HG02973 (cell line): ENCODE measurements around the gene CX3CL1.
"Not testable (repeated sequence)": the region's sequence is repeated elsewhere in the genome, so short reads cannot be mapped to it uniquely, and the experiment has no call there.

Experiments used
- ATAC-seq: cut with Tn5 transposase; IDR thresholded peaks from one replicate; pipeline ENCODE4 v1.9.1; 2021; ENCODE audit warnings: moderate library complexity; ENCODE audit not compliant: unreplicated experiment

The CX3CL1 gene

DNA sequence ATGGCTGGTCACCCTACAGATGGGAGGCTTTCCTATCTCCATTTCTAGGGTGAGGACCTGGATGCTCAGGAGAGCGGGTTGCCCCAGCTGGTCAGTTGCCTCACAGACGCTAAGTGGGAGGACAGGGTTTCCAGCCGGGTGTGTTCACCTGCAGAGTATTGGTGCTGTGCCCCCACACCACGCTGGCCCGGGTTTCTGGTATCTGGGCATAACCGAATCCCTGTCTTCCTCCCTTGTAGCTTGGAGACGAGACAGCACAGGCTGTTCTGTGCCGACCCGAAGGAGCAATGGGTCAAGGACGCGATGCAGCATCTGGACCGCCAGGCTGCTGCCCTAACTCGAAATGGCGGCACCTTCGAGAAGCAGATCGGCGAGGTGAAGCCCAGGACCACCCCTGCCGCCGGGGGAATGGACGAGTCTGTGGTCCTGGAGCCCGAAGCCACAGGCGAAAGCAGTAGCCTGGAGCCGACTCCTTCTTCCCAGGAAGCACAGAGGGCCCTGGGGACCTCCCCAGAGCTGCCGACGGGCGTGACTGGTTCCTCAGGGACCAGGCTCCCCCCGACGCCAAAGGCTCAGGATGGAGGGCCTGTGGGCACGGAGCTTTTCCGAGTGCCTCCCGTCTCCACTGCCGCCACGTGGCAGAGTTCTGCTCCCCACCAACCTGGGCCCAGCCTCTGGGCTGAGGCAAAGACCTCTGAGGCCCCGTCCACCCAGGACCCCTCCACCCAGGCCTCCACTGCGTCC is 9.7 kb downstream of the CX3CL1 start:
- ATAC-seq: no peak

DNA sequence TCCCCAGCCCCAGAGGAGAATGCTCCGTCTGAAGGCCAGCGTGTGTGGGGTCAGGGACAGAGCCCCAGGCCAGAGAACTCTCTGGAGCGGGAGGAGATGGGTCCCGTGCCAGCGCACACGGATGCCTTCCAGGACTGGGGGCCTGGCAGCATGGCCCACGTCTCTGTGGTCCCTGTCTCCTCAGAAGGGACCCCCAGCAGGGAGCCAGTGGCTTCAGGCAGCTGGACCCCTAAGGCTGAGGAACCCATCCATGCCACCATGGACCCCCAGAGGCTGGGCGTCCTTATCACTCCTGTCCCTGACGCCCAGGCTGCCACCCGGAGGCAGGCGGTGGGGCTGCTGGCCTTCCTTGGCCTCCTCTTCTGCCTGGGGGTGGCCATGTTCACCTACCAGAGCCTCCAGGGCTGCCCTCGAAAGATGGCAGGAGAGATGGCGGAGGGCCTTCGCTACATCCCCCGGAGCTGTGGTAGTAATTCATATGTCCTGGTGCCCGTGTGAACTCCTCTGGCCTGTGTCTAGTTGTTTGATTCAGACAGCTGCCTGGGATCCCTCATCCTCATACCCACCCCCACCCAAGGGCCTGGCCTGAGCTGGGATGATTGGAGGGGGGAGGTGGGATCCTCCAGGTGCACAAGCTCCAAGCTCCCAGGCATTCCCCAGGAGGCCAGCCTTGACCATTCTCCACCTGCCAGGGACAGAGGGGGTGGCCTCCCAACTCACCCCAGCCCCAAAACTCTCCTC is 10.4 kb downstream of the CX3CL1 start:
- no peak for ATAC-seq

DNA sequence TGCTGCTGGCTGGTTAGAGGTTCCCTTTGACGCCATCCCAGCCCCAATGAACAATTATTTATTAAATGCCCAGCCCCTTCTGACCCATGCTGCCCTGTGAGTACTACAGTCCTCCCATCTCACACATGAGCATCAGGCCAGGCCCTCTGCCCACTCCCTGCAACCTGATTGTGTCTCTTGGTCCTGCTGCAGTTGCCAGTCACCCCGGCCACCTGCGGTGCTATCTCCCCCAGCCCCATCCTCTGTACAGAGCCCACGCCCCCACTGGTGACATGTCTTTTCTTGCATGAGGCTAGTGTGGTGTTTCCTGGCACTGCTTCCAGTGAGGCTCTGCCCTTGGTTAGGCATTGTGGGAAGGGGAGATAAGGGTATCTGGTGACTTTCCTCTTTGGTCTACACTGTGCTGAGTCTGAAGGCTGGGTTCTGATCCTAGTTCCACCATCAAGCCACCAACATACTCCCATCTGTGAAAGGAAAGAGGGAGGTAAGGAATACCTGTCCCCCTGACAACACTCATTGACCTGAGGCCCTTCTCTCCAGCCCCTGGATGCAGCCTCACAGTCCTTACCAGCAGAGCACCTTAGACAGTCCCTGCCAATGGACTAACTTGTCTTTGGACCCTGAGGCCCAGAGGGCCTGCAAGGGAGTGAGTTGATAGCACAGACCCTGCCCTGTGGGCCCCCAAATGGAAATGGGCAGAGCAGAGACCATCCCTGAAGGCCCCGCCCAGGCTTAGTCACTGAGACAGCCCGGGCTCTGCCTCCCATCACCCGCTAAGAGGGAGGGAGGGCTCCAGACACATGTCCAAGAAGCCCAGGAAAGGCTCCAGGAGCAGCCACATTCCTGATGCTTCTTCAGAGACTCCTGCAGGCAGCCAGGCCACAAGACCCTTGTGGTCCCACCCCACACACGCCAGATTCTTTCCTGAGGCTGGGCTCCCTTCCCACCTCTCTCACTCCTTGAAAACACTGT is 11.3 kb downstream of the CX3CL1 start:
- no peak for ATAC-seq

DNA sequence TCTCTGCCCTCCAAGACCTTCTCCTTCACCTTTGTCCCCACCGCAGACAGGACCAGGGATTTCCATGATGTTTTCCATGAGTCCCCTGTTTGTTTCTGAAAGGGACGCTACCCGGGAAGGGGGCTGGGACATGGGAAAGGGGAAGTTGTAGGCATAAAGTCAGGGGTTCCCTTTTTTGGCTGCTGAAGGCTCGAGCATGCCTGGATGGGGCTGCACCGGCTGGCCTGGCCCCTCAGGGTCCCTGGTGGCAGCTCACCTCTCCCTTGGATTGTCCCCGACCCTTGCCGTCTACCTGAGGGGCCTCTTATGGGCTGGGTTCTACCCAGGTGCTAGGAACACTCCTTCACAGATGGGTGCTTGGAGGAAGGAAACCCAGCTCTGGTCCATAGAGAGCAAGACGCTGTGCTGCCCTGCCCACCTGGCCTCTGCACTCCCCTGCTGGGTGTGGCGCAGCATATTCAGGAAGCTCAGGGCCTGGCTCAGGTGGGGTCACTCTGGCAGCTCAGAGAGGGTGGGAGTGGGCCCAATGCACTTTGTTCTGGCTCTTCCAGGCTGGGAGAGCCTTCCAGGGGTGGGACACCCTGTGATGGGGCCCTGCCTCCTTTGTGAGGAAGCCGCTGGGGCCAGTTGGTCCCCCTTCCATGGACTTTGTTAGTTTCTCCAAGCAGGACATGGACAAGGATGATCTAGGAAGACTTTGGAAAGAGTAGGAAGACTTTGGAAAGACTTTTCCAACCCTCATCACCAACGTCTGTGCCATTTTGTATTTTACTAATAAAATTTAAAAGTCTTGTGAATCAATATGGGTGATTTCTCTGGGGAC is 12.2 kb downstream of the CX3CL1 start:
- no peak for ATAC-seq

DNA sequence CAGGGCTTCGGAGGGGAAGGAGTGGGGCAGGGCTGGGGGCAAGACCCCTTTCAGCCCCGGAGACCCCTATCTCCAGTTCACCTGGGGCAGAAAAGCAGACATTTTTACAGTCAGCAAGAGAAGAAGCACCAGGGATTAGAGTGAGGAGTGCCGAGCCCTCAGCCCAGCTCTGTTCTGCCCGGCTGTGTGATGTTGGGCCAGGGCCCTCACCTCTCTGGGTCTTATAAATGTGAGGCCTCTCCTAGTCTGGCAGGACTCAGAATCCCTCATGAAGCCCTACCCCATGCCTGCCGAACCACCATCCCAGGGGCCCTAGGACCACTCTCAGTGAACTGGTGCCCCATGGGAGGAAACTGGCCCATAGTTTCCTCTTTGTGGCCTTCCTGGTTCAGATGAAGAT is 12.8 kb downstream of the CX3CL1 start:
- ATAC-seq: no peak

DNA sequence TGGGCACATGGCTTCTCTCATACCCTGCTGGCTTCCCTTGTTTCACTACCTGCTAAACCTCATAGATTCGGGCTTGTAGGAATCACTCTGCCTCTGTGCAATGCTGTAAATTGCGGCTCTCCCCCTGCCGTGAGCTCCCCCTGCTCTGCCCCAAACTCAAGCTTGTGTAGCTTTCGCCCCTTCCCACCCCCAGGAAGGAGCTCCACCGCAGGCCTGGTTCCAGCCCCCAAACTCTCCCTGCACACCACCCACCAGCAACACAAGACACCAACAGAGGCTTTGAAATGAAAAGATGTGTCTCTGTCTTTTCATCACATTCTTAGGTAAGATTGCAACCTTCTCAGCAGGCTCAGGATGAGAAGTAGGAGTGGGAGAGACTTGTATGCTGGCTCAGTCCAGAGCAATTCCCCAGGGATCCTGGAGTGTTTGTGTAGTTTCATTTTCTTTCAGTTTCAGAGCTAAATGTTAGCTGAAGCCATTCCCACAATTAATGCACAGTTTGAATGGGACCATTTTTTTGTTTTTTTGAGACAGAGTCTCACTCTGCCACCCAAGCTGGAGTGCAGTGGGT is 14.2 kb downstream of the CX3CL1 start:
- ATAC-seq: no peak

DNA sequence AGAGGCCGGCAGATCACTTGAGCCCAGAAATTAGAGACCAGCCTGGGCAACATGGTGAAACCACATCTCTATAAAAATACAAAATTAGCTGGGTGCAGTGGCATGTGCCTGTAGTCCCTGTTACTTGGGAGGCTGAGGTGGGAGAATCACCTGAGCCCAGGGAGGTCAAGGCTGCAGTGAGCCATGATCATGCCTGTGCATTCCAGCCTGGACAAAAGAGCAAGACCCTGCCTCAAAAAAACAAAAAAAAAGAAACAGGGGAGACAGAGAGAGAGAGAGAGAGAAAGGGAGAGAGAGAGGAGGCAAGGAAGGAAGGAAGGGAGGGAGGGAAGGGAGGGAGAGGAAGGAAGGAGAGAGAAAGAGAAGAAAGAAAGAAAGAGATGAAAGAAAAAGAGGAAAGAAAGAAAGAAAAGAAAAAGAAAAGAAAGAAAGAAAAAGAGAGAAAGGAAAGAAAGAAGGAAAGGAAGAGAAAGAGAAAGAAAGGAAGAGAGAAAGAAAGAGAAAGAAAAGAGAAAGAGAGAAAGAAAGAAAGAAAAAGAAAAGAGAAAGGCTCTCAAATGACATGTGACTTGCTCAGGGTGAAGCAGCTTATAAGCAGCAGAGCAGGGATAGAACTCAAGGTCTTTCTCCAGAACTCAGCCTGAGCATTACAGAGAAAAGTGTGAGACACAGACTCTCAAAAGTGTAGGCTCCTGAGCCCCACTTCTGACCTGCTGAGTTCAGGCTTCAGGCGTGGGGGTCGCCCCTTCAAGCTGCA is 15.5 kb downstream of the CX3CL1 start:
- ATAC-seq: peak; percentile 30

DNA sequence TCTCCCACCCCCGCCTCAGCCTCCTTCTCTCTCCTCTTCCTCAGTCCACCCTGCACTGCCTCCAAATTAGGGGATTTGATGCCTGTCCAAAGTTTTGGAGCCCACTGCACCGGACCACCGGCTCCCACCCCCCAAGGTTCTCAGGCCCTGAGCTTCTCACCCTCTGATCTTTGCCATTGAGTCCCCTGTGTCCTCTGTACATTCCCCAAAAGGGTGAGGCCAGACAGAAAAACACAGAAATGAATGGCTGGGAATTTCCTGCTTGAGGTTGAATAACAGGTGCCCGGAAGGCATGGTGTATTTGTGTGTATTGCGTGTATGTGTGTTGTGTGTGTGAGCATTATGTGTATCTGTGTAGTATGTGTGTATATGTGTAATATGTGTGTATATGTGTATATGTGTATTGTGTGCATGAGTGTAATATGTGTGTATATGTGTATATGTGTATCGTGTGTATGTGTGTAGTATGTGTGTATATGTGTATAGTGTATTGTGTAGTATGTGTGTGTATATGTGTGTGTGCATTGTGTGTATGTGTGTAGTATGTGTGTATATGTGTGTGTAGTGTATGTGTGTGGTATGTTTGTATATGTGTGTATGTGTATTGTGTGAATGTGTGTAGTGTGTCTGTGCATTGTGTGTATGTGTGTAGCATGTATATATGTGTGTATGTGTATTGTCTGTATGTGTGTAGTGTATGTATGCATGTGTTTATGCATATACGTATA is 16.2 kb downstream of the CX3CL1 start:
- ATAC-seq: peak; percentile 52

DNA sequence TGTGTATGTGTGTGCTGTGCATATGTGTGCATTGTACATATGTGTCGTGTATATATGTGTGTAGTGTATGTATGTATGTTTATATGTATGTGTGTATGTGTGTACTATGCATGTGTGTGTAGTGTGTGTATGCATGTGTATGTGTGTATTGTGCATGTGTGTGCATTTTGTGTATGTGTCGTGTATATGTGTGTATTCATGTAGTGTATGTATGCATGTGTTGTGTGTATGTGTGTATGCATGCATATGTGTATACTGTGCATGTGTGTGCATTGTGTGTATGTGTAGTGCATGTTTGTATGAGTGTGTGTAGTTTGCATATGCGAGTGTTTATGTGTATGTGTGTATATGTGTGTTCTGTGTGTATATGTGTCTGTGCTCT is 16.8 kb downstream of the CX3CL1 start:
- no peak for ATAC-seq

DNA sequence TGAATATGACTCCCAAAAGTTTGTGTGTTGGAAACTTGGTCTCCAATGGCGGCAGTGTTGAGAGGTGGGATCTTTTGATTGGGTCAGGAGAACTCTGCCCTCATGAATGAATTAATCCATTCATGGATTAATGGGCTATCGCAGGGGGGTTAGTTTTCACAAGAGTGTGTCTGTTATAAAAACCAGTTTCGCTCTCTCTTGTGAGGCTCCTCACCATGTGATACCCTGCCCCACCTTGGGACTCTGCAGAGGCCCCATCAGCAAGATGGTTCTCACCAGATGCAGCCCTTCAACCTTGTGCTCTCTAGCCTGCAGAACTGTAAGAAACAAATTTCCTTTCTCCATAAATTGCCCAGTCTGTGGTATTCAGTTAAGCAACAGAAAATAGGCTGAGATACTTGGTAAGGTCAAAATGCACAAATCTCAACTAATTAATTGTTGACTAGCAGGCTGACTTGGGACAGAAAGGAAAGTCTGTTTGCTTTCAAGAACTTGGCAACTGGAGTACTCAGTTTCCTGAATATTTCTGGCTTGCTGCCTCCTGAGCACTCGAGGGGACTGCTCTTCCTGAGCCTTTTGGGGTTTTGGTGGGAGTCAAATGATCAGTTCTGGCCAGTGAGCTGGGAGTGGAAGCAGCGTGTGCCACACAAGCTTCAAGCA is 18.5 kb downstream of the CX3CL1 start:
- ATAC-seq: no peak

DNA sequence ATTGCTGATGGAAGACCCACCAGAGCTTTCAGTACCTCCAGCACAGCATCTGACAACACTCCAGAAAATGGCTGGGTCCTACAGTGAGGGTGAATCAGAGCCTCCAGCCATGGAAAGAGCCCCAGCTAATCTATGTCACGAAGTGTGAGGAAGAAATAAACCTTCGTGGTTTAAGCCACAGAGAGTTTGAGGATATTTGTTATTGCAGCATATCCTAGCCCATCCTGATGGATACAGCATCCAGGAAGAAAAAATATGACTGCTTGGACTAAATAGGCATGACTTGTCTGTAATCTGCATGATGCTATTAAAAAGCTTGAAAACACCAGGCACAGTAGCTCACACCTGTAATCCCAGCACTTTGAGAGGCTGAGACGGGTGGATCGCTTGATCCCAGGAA is 19.0 kb downstream of the CX3CL1 start:
- ATAC-seq: no peak

DNA sequence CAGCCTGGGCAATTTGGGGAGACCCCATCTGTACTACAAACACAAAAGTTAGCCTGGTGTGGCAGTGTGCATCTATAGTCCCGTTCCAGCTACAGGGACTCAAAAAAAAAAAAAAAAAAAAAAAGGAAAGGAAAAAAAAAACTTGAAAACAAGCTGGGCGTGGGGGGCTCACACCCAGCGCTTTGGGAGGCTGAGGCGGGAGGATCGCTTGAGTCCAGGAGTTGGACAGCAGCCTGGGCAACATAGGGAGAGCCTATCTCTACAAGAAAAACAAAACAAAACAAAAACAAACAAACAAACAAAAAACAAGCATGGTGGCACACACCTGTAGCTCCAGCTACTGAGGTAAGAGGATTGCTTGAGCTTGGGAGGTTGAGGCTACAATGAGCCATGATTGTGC is 19.4 kb downstream of the CX3CL1 start:
- no peak for ATAC-seq

DNA sequence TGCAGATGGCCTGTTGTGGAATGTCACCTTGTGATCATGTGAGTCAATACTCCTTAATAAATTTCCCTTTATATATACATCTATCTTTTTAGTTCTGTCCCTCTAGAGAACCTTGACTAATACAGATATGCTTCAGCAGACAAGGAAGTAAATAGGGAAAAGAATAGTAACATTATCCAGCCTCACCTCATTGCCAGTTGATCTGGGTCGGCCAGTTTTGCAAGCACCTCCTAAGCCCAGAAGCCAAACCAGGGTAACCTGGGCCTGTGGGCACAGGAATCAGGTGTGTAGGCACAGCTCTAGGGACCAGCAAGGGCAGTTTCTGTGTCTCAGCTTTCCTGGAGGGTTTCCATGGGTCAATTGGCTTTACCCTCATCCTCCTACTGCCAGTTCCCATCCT is 20.4 kb downstream of the CX3CL1 start:
- no peak for ATAC-seq

DNA sequence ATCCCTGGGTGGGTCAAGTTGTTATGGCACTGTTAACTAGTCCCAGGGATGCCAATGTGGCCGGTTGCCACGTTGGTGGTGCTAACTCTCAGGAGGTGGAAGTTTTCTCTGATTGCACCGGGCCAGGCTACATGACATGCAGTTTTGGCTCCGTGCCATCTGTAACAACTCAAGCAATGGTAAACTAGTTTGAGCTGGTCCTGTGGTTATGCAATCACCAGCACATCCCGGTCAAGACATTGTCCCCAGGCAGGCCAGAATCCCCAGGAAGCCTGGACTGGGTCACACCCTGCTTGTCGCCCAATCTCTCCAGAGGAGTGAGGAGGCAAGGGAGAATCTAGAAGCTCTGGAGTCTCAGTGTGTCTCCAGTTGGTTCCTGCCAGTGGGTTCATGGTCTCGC is 22.2 kb downstream of the CX3CL1 start:
- no peak for ATAC-seq

DNA sequence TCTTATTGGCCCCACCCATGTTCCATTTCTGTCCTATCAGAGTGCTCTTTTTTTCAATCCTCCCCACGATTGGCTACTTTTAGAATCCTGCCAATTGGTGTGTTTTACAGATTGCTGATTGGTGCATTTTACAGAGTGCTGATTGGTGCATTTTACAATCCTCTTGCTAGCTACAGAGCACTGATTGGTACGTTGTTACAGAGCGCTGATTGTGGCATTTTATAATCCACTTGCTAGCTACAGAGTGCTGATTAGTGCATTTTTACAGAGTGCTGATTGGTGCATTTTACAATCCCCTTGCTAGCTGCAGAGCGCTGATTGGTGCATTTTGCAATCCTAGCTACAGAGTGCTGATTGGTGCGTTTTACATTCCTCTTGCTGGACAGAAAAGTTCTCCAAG is 22.7 kb downstream of the CX3CL1 start:
- ATAC-seq: no peak

DNA sequence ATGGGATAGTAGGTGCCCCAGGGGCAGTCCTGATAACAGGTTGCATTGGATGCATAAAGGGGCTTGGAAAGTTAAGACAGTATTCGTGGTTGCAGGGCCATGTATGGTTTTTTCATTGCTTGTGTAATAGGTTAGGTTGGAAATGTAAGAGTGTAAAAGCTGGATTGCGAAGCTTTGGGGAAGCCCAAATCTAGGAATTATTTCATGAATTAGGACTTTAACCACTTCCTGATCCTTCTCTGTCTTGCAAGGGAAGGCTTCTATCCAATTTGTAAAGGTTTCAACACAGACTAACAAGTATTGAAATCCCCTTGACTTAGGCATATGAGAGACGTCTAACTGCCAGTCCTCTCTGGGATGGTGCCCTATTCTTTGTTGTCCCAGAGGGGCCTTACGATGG is 24.5 kb downstream of the CX3CL1 start:
- no peak for ATAC-seq

DNA sequence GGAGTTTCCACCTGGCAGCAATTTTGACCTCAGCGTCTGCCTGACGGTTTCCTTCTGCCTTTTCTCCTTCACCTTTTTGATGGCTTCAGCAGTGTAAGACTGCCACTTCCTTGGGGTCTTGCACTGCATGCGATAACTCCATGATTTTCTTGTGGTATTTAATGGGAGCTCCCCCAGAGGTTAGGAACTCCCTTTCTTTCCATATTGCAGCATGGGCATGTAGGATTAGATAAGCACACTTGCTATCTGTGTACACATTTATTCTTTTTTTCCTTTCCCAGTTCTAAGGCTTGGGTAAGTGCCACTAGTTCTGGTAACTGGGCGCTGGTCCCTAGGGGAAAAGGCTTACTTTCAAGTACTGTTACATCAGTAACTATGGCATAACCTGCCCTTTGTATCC is 25.2 kb downstream of the CX3CL1 start:
- not testable (repeated sequence) for ATAC-seq

DNA sequence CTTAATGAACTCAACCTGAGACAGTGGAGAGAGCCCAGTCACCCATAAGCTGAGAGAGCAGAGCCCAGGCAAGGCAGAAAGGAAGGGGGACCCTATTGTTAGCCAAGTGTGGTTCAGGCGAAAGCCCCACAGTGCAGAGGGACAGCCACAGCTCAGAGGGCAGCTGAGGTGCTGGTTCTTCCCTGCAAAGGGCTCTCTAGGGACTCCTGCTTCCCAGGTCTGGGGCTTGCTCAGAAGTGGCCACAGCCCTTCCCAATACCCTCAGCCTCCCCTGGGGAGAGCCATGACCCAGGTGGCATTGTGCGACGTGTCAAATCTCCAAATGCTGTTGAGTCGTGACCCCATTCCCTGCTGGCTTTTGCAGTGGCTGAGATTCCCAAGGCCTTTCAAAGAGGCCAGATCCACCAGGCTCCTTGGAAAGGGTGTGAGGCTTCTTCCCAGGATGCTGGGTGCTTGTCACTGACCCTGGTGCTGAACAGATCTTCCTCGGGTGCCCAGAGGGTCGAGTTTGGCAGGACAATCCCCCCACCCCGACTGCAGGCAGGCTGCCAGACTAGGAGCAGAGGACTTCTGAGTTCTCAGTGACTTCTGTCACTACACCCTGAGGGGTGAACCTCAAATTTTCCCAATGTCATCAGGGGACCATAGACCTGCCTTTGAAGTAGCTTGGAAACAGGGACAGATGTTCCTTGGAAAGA is 29.8 kb downstream of the CX3CL1 start:
- no peak for ATAC-seq
